ENCODE data around the gene HECW1.

Gene HECW1

DNA sequence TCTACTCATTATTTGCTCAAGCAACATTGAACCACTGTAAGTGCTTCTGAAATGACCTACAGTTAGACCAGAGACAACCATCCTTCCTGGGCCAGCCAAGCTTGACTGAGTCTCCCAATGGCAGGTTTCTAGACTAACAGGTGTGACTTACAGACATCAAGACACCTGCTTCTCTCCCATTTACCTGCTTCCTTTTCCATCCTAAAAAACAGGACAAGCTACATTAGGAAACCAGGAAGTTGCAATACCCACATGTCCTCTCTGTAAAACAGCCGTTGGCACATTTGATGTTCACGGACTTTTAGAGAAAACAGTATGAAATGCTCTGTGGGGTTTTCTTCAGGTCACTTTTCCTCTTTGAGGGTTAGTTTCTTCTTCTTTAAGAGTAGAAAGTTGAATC, 4.0 kb downstream of the HECW1 start:
- no peaks in the 10 kb centered on the region for H3K36me3 ChIP-seq (ENCODE audit: insufficient read depth, low read length)
- no peak for DNase-seq (ENCODE audit: low read depth, low spot score)
- no peak overlapping the region for H3K4me3 ChIP-seq
- H3K9me3 ChIP-seq (ENCODE audit: low read depth, low read length) = no peaks in the 10 kb centered on the region
- TF ChIP-seq FOXP2 (optimal IDR thresholded peaks at IDR 0.05; ENCODE audit: control extremely low read depth, extremely low read length, insufficient read depth) (no peak), EZH2 (IDR thresholded peaks at IDR 0.05) (no peak), POLR2AphosphoS5 (IDR thresholded peaks at IDR 0.05; ENCODE audit: borderline replicate concordance, low read depth, low read length) (no peak)
- no peak overlapping the region for H3K9ac ChIP-seq (ENCODE audit: insufficient read length)
- no peak overlapping the region for H3K27ac ChIP-seq

DNA sequence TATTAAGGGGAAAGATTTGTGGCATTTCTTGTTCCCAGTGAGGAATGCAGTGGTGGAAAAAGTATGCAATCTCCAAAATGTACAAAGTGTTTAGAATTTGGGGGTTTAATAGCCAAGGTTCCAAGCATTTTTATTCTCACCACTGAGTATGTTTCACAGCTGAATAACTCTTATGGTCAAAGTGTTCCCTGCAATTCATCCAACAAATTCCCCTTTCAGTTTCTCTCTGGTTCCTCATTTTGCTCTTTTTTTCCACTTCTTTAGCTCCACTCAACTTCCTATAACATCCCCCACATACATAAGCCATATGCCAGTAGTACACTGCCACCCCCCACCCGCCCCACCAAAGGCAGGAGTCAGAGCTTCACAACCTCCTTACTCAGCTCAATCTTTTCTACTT, 4.6 kb downstream of the HECW1 start:
- no peak for TF ChIP-seq POLR2AphosphoS5 (IDR thresholded peaks at IDR 0.05; ENCODE audit: borderline replicate concordance, low read depth, low read length)
- TF ChIP-seq FOXP2 (optimal IDR thresholded peaks at IDR 0.05; ENCODE audit: control extremely low read depth, extremely low read length, insufficient read depth) = no peak
- no peak for TF ChIP-seq EZH2 (IDR thresholded peaks at IDR 0.05)
- Histone ChIP-seq H3K36me3 (ENCODE audit: insufficient read depth, low read length) (no peaks in the 10 kb centered on the region), H3K9ac (ENCODE audit: insufficient read length) (no peak overlapping the region), H3K27ac (no peak overlapping the region), H3K4me3 (no peak overlapping the region), H3K9me3 (ENCODE audit: low read depth, low read length) (no peaks in the 10 kb centered on the region)
- DNase-seq (ENCODE audit: low read depth, low spot score) = no peak

DNA sequence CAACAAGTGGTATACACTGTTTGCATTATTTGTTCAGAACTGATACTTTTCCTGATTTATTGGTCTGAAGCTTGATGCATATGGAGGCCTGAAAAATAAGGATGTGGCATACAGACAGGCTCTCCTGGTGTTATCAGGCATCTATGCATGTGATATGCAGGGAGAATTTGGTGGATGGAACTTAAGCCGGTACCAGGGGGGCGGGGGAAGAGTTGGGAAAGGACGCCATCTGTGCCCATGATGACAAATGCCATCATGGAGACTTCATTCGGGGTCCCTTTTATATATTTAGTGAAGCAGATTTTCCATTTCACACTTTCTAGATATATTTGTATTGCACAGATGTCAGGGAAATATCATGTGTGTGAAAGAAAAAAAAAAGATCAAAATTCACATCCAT, 5.4 kb downstream of the HECW1 start:
- Histone ChIP-seq H3K27ac (no peak overlapping the region), H3K36me3 (ENCODE audit: insufficient read depth, low read length) (no peaks in the 10 kb centered on the region), H3K9me3 (ENCODE audit: low read depth, low read length) (no peaks in the 10 kb centered on the region), H3K9ac (ENCODE audit: insufficient read length) (no peak overlapping the region), H3K4me3 (no peak overlapping the region)
- DNase-seq (ENCODE audit: low read depth, low spot score) = no peak
- no peak for TF ChIP-seq POLR2AphosphoS5 (IDR thresholded peaks at IDR 0.05; ENCODE audit: borderline replicate concordance, low read depth, low read length)
- TF ChIP-seq FOXP2 (optimal IDR thresholded peaks at IDR 0.05; ENCODE audit: control extremely low read depth, extremely low read length, insufficient read depth) = no peak
- no peak for TF ChIP-seq EZH2 (IDR thresholded peaks at IDR 0.05)

DNA sequence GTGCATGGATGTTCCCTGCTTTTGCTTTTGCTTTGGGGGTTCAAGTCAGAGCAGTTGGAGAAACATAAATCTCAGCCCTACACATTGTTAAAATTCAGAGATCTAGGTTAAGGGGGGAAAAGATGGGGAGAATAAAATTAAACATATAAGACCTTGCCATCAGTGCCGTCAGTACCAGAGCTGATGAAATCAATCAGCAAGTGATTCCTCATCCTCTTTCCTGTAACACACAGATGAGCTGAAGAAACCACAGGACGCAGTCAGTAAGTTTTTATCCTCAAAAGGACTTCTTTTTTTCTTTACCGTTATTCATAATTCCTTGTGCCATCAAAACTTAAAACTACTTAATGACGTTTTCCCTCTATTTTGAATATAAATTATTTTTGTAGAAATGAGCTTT, 5.9 kb downstream of the HECW1 start:
- no peak for TF ChIP-seq EZH2 (IDR thresholded peaks at IDR 0.05)
- no peak for TF ChIP-seq POLR2AphosphoS5 (IDR thresholded peaks at IDR 0.05; ENCODE audit: borderline replicate concordance, low read depth, low read length)
- no peak for TF ChIP-seq FOXP2 (optimal IDR thresholded peaks at IDR 0.05; ENCODE audit: control extremely low read depth, extremely low read length, insufficient read depth)
- no peak for DNase-seq (ENCODE audit: low read depth, low spot score)
- no peaks in the 10 kb centered on the region for H3K9me3 ChIP-seq (ENCODE audit: low read depth, low read length)
- no peak overlapping the region for H3K9ac ChIP-seq (ENCODE audit: insufficient read length)
- no peak overlapping the region for H3K27ac ChIP-seq
- no peaks in the 10 kb centered on the region for H3K36me3 ChIP-seq (ENCODE audit: insufficient read depth, low read length)
- H3K4me3 ChIP-seq = no peak overlapping the region

DNA sequence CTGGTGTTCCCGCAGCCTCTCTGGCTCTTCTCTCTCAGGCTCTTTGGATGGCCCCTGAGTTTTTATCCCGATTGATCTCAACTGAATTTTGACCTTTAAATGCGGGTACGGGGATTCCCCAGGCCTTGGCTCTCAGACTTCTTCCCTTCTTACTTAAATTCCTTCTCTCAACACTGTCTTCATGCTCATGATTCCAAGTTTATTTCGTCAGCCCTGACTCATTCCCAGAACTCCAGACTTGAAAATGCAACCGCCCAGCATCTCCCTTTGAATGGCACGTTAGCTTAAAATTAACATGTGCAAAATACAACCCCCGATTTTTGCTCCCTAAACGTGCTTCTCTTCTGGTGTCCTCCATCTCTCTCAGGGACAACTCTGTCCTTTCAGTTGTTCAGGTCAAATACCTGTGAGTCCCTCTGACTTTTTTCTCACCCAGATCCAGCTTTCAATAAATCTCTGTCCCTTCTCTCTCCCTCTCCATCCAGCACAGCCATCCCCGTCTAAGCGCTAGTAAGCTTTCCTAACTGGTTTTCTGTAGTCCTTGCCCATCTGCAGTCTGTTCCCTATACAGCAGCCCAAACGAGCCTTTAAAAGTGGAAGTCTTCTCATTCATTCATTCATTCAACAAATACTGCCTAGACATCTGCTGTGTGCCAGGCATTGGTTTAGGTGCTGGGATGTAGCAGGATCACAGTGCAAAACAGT, 7.1 kb downstream of the HECW1 start:
- TF ChIP-seq POLR2AphosphoS5 (IDR thresholded peaks at IDR 0.05; ENCODE audit: borderline replicate concordance, low read depth, low read length) = no peak
- DNase-seq (ENCODE audit: low read depth, low spot score) = no peak
- Histone ChIP-seq H3K9ac (ENCODE audit: insufficient read length) (no peak overlapping the region), H3K4me3 (no peak overlapping the region), H3K27ac (no peak overlapping the region), H3K36me3 (ENCODE audit: insufficient read depth, low read length) (no peaks in the 10 kb centered on the region), H3K9me3 (ENCODE audit: low read depth, low read length) (no peaks in the 10 kb centered on the region)

DNA sequence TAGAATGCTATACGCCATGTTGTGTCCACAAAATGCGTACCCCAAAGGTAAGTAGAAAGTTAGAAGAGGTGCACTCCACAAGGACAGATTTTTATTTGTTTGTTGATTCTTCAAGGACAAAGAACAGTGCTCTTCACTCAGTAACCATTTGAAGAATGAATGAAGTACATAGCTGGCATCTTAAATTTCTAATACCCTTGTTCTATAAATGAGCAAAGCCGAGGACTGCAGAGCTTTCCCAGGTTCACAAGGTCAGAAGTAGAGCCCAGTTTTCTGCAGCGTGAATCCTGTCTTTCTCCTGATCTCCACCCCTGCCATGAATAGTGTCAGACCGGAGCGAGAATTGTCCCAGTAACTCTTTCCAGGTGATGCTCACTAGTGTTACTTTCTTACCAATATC, 9.5 kb downstream of the HECW1 start:
- Histone ChIP-seq H3K9ac (ENCODE audit: insufficient read length) (no peak overlapping the region), H3K36me3 (ENCODE audit: insufficient read depth, low read length) (no peaks in the 10 kb centered on the region), H3K4me3 (no peak overlapping the region), H3K27ac (no peak overlapping the region), H3K9me3 (ENCODE audit: low read depth, low read length) (no peaks in the 10 kb centered on the region)
- TF ChIP-seq FOXP2 (optimal IDR thresholded peaks at IDR 0.05; ENCODE audit: control extremely low read depth, extremely low read length, insufficient read depth) (no peak), POLR2AphosphoS5 (IDR thresholded peaks at IDR 0.05; ENCODE audit: borderline replicate concordance, low read depth, low read length) (no peak), EZH2 (IDR thresholded peaks at IDR 0.05) (no peak)
- no peak for DNase-seq (ENCODE audit: low read depth, low spot score)

DNA sequence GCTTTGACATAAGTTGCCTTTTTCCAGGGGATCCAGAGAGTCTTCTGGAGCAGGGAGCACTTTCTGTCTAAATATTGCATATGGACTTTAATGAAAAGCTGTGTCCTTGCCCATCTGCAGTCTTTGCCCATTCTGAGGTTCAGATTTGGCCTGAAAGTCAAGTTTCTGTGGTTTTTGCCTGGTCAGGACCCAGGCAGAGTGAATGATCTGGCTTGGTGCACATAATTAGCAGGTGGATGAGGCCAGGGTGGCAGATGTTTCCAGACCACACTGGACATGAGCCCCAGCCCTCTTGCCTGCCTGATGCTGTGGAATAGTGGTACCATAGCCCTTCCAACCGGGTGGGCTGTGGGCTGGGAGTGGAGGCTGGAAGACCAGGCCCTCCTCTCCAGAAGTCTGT, 11.0 kb downstream of the HECW1 start:
- Histone ChIP-seq H3K27ac (no peak overlapping the region), H3K9ac (ENCODE audit: insufficient read length) (no peak overlapping the region), H3K4me3 (no peak overlapping the region), H3K9me3 (ENCODE audit: low read depth, low read length) (no peaks in the 10 kb centered on the region), H3K36me3 (ENCODE audit: insufficient read depth, low read length) (no peaks in the 10 kb centered on the region)
- no peak for DNase-seq (ENCODE audit: low read depth, low spot score)
- TF ChIP-seq EZH2 (IDR thresholded peaks at IDR 0.05) = no peak
- TF ChIP-seq FOXP2 (optimal IDR thresholded peaks at IDR 0.05; ENCODE audit: control extremely low read depth, extremely low read length, insufficient read depth) = no peak
- no peak for TF ChIP-seq POLR2AphosphoS5 (IDR thresholded peaks at IDR 0.05; ENCODE audit: borderline replicate concordance, low read depth, low read length)

DNA sequence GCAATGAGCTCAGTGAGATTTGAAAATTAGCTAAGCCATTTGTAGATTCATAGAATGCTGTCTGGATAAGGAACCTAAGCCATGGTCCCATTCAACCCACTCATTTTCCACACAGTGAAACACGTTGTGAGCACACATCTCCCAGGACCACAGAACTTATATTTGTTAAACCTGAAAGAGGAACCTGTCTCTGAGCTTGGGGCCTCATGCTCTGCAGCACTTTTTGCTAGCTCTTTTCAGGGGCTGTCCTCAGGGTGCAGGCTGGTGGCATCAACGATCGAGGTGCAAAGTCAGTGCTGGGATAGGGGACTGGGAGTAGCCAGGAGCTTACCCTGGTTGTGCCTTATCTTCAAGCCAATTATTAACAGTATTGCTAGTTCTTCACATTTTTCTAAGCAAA, 11.9 kb downstream of the HECW1 start:
- Histone ChIP-seq H3K36me3 (ENCODE audit: insufficient read depth, low read length) (no peaks in the 10 kb centered on the region), H3K9me3 (ENCODE audit: low read depth, low read length) (no peaks in the 10 kb centered on the region), H3K4me3 (no peak overlapping the region), H3K9ac (ENCODE audit: insufficient read length) (no peak overlapping the region), H3K27ac (no peak overlapping the region)
- no peak for DNase-seq (ENCODE audit: low read depth, low spot score)
- no peak for TF ChIP-seq POLR2AphosphoS5 (IDR thresholded peaks at IDR 0.05; ENCODE audit: borderline replicate concordance, low read depth, low read length)
- TF ChIP-seq EZH2 (IDR thresholded peaks at IDR 0.05) = no peak
- no peak for TF ChIP-seq FOXP2 (optimal IDR thresholded peaks at IDR 0.05; ENCODE audit: control extremely low read depth, extremely low read length, insufficient read depth)

DNA sequence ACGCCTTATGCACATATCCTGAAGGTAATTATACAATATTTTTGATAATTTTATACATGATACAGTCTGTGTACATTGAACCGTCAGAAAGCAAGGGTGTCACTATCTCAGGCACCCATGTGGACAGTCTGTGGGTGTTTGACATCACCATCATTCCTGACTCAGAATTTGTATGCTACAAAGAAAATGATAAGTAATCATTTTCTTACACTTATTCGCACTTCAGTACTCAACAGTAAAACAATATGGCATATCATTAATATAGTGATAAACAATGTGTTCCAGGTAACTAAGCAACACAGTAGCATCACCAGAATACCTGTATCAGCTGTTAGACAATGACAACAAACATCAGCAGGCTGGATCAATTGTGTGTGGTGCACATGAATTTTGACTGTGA, 17.9 kb downstream of the HECW1 start:
- TF ChIP-seq EZH2 (IDR thresholded peaks at IDR 0.05) = no peak
- TF ChIP-seq FOXP2 (optimal IDR thresholded peaks at IDR 0.05; ENCODE audit: control extremely low read depth, extremely low read length, insufficient read depth) = no peak
- TF ChIP-seq POLR2AphosphoS5 (IDR thresholded peaks at IDR 0.05; ENCODE audit: borderline replicate concordance, low read depth, low read length) = no peak
- H3K9me3 ChIP-seq (ENCODE audit: low read depth, low read length) = no peaks in the 10 kb centered on the region
- no peaks in the 10 kb centered on the region for H3K36me3 ChIP-seq (ENCODE audit: insufficient read depth, low read length)
- H3K9ac ChIP-seq (ENCODE audit: insufficient read length) = no peak overlapping the region
- no peak overlapping the region for H3K4me3 ChIP-seq
- no peak overlapping the region for H3K27ac ChIP-seq
- no peak for DNase-seq (ENCODE audit: low read depth, low spot score)

Data from SK-N-MC (cell line).